Gastroesophageal sphincter (tissue), 4 donors: ENCODE results near the gene SLIT3. TPM values are rescaled to one million over a fixed set of nuclear protein-coding genes. Genes with fewer than 3 reads are reported as not detected.

Experiments used
- ATAC-seq: fragments of 150-250 bp; one replicate; pipeline ENCODE4 v1.9.1; 2016; ENCODE audit warnings: mild to moderate bottlenecking, moderate library complexity
- H3K27ac ChIP-seq, 4 donors: fragments of 200-600 bp; sonication (generic) in 3 of 4; 1 replicate in 3 of 4; 2 replicates in 1 of 4; pipeline ENCODE4 v1.5.1; 2016 to 2019
- H3K27me3 ChIP-seq: fragments of 200-600 bp; sonication (generic); one replicate; pipeline ENCODE4 v1.5.1; 2019
- H3K36me3 ChIP-seq, 2 donors: fragments of 200-600 bp; sonication (generic); one replicate each; pipeline ENCODE4 v1.5.1; 2019; ENCODE audit warnings: control low read depth in 1 of 2
- H3K4me1 ChIP-seq, 3 donors: fragments of 200-600 bp; sonication (generic); 1 replicate in 2 of 3; 2 replicates in 1 of 3; pipeline ENCODE4 v1.5.1; 2016 to 2019; ENCODE audit warnings: control low read depth in 2 of 3
- H3K4me3 ChIP-seq, 2 donors: fragments of 200-600 bp; sonication (generic); one replicate each; pipeline ENCODE4 v1.5.1; 2019; ENCODE audit warnings: mild to moderate bottlenecking in 1 of 2, moderate library complexity in 1 of 2
- H3K9me3 ChIP-seq, 3 donors: fragments of 200-600 bp; sonication (generic); one replicate each; pipeline ENCODE4 v1.5.1; 2017 to 2019; ENCODE audit warnings: control low read depth in 2 of 3
- CTCF ChIP-seq, 4 experiments: fragments of 200-600 bp in 2 of 4; fragments of 450-650 bp in 2 of 4; sonication (generic) in 1 of 4; IDR thresholded peaks; one replicate each; pipeline ENCODE4 v1.5.1; 2017 to 2019; ENCODE audit warnings: antibody characterized with exemption in 4 of 4, mild to moderate bottlenecking in 2 of 4, moderate library complexity in 2 of 4
- EP300 ChIP-seq: sonication (generic); formaldehyde crosslinking; IDR thresholded peaks from one replicate; pipeline ENCODE4 v1.6.1; 2017; ENCODE audit warnings: antibody characterized with exemption, mild to moderate bottlenecking
- POLR2A ChIP-seq, 2 donors: fragments of 450-650 bp; IDR thresholded peaks; one replicate each; pipeline ENCODE4 v1.6.1; 2017; ENCODE audit warnings: antibody characterized with exemption in 2 of 2, mild to moderate bottlenecking in 2 of 2, moderate library complexity in 1 of 2
- POLR2AphosphoS5 ChIP-seq: sonication (generic); formaldehyde crosslinking; IDR thresholded peaks from one replicate; pipeline ENCODE4 v1.6.1; 2017; ENCODE audit warnings: antibody characterized with exemption
- WGBS, 2 donors: methylation state at CpG; one replicate each; pipeline ENCODE4 v1.1.5; 2018; ENCODE audit warnings: low coverage in 1 of 2; 5-methylcytosine and 5-hydroxymethylcytosine counted together
- total RNA-seq, 4 donors: library from RNA; depleted of rRNA; stranded (reverse); fragments of >200 nt; gene quantifications; one replicate each; pipeline ENCODE4 v1.1.0, GENCODE V29; 2016

The SLIT3 gene
- total RNA-seq, 4 donors from 2014 or later, result 29.6 to 76.3 (median 31.1) TPM

GRCh38 chr5:168780888-168781287 lies 520.1 kb downstream of the SLIT3 start:
- WGBS, 2 donors, result no CpG with 5 or more reads among the region's 3 CpGs
- no peak for TF ChIP-seq EP300

GRCh38 chr5:168779333-168779732 lies 521.6 kb downstream of the SLIT3 start:
- Histone ChIP-seq H3K27me3 (no peaks in the 10 kb centered on the region), H3K9me3 (no peaks in the 10 kb centered on the region), H3K36me3 (peaks cover 0 to 50% of the 10 kb centered on the region in 2 donors), H3K4me1 (no peaks in the 10 kb centered on the region), H3K27ac (no peak overlapping the region), H3K4me3 (no peak overlapping the region)
- TF ChIP-seq EP300 (no peak), CTCF (IDR thresholded peaks at IDR 0.05) (no peak), POLR2A (IDR thresholded peaks at IDR 0.05) (no peak), POLR2AphosphoS5 (no peak)
- no peak for ATAC-seq
- WGBS, 2 donors, result 81 to 100% methylated on average over 3 of the region's 3 CpGs

More at GRCh38 chr5:168780888-168781287, 520.1 kb downstream of the SLIT3 start:
- no peaks in the 10 kb centered on the region for H3K4me1 ChIP-seq
- no peak for ATAC-seq
- H3K27ac ChIP-seq, result no peak overlapping the region
- peaks cover 0 to 57% of the 10 kb centered on the region in 2 donors for H3K36me3 ChIP-seq
- no peaks in the 10 kb centered on the region for H3K9me3 ChIP-seq
- H3K4me3 ChIP-seq, result no peak overlapping the region
- no peaks in the 10 kb centered on the region for H3K27me3 ChIP-seq

- no peaks in the 10 kb centered on the region for H3K4me1 ChIP-seq
- no peak overlapping the region for H3K4me3 ChIP-seq
- H3K27me3 ChIP-seq, result no peaks in the 10 kb centered on the region
- H3K36me3 ChIP-seq, result peaks cover 0 to 50% of the 10 kb centered on the region in 2 donors
- TF ChIP-seq CTCF (IDR thresholded peaks at IDR 0.05) (no peak), POLR2A (IDR thresholded peaks at IDR 0.05) (no peak)
- ATAC-seq, result no peak
- no peak overlapping the region for H3K27ac ChIP-seq
- WGBS, 2 donors, result 60% methylated on average over 3 of the region's 10 CpGs; no CpG with 5 or more reads in 1 of the 2 donors
- H3K9me3 ChIP-seq, result no peaks in the 10 kb centered on the region
Observed at GRCh38 chr5:168778536-168778935, 522.4 kb downstream of the SLIT3 start.

GRCh38 chr5:168777651-168778050 lies 523.3 kb downstream of the SLIT3 start:
- H3K9me3 ChIP-seq, result no peaks in the 10 kb centered on the region
- no peaks in the 10 kb centered on the region for H3K27me3 ChIP-seq
- 75 to 100% methylated on average over 1 of the region's 2 CpGs for WGBS, 2 donors
- H3K36me3 ChIP-seq, result peaks cover 0 to 55% of the 10 kb centered on the region in 2 donors
- H3K4me3 ChIP-seq, result no peak overlapping the region
- no peak for ATAC-seq
- H3K27ac ChIP-seq, result no peak overlapping the region
- no peaks in the 10 kb centered on the region for H3K4me1 ChIP-seq
- no peak for TF ChIP-seq POLR2A (IDR thresholded peaks at IDR 0.05)
- no peak for TF ChIP-seq POLR2AphosphoS5
- no peak for TF ChIP-seq EP300
- TF ChIP-seq CTCF (IDR thresholded peaks at IDR 0.05), result no peak

GRCh38 chr5:168776070-168776469 lies 524.9 kb downstream of the SLIT3 start:
- WGBS, 2 donors, result 20 to 60% methylated on average over 1 to 2 of the region's 9 CpGs
- peaks cover 0 to 65% of the 10 kb centered on the region in 2 donors for H3K36me3 ChIP-seq
- ATAC-seq, result no peak
- TF ChIP-seq POLR2AphosphoS5, result no peak
- TF ChIP-seq POLR2A (IDR thresholded peaks at IDR 0.05), result no peak
- no peak for TF ChIP-seq CTCF (IDR thresholded peaks at IDR 0.05)
- TF ChIP-seq EP300, result no peak
- no peaks in the 10 kb centered on the region for H3K27me3 ChIP-seq
- H3K4me1 ChIP-seq, result no peaks in the 10 kb centered on the region
- H3K27ac ChIP-seq, result no peak overlapping the region
- H3K4me3 ChIP-seq, result no peak overlapping the region
- no peaks in the 10 kb centered on the region for H3K9me3 ChIP-seq
